GM10266 (cell line): ENCODE results near the gene ARHGAP32.

Experiments used
- DNase-seq: peaks from one replicate; pipeline ENCODE4 v3.0.0; 2012; ENCODE audit errors: extremely low spot score
- CTCF ChIP-seq: IDR thresholded peaks from 2 replicates; pipeline ENCODE4 v1.5.1; 2012; ENCODE audit warnings: mild to moderate bottlenecking, low read depth; ENCODE audit not compliant: control insufficient read depth, insufficient read depth; ENCODE audit errors: missing control alignments

Gene ARHGAP32

GRCh38 chr11:129192150-129192549 is at the start of gene ARHGAP32:
TSS of gene ARHGAP32 (minus strand) at chr11:129192325. CDS start at chr11:129192198, 127 bp downstream.
- DNase-seq: no peak
- no peak for TF ChIP-seq CTCF

GRCh38 chr11:129239207-129239606 is 47.1 kb upstream of the ARHGAP32 start:
- TF ChIP-seq CTCF: no peak
- DNase-seq: no peak

DNA sequence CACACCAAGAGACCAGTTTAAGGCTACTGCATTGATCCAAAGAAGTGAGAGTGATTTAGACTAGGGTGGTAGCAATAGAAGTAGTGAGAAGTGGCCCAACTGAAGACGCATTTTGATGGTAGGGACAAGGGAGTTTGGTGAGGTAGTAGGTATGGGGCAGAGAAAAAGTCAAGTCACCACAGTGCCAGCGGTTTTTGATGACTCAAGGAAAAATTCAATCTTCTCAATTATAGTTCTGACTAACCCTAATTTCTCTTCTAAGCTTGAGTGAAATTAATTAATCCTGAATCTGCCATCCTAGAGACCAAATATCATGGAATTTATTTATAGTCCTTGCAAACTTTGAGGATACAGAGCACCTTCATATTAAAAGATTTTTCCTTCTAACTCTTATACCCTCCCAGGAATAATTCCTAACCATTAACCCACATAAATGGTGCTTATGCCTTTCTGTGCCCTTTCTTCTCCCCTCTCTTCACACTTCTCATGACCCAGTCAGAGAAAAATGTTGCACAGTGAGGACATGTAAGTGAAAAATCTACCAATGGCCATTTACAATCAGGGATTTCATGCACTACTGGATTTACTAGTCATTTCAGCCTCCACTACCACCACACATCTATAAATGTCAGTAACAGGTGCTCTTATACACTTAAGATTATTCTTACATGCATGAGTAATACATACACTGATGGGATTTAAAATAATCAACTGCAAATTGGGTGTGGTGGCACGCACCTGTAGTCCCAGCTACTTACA is 45.9 kb upstream of the ARHGAP32 start:
- DNase-seq: no peak
- TF ChIP-seq CTCF: no peak

DNA sequence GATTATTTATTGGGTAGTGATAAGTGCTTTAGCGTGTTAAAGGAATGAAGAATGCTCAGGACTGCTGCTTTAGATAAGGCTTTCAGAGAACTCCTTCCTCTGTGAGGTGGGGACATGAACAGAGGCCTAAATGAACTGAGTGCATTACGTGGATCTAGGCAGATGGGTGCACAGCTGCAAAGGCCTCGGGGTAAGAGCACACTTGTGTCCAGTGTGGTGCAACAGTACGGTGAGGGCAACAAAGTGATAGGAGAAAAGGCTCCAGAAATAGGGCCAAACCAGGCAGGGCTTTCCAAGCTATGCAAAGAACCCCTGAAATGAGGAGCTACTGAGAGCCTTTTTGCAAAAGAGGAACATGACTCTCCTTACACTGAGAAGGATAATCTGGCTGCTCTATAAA is 45.3 kb upstream of the ARHGAP32 start:
- no peak for DNase-seq
- no peak for TF ChIP-seq CTCF

DNA sequence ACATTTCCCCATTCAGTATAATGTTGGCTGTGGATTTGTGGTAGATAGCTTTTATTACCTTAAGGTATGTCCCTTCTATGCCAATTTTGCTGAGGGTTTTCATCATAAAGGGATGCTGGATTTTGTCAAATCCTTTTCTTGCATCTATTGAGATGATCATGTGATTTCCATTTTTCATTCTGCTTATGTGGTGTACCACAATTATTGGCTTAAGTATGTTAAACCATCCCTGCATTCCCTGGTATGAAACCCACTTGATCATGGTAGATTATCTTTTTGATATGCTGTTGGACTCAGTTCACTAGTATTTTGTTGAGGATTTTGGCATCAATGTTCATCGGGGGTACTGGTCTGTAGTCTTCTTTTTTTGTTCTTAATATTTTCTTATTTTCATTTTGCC is 44.7 kb upstream of the ARHGAP32 start:
- TF ChIP-seq CTCF: no peak
- no peak for DNase-seq

- no peak for TF ChIP-seq CTCF
- no peak for DNase-seq
These were observed 42.9 kb upstream of the ARHGAP32 start for GRCh38 chr11:129234978-129235377.

DNA sequence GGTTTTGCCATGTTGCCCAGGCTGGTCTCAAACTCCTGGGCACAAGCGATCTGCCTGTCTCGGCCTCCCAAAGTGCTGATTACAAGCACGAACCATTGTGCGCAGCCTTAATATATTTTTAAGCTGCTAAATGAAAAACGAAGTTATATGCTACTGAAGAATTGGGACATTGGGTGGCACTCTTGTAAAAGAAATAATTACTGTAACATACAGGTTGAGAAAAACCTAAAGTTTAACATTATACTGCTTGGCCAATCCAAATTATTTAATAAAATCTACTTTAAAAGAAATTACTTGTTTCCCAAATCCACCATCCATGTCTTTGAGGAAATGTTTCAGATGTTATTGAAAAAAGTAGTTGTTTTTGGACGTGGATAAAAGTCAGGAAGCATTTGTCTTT is 37.9 kb upstream of the ARHGAP32 start:
- DNase-seq: no peak
- TF ChIP-seq CTCF: no peak
